Measurements from ENCODE around the gene SEMA6A.

The SEMA6A gene

GRCh38 chr5:116455061-116455460 is 119.6 kb downstream of the SEMA6A start:
- DNase-seq: no peak

GRCh38 chr5:116454417-116454927 is 120.2 kb downstream of the SEMA6A start:
- DNase-seq: no peak

- DNase-seq: no peak
Observed at GRCh38 chr5:116453988-116454411, 120.6 kb downstream of the SEMA6A start.

- DNase-seq: no peak
Observed at GRCh38 chr5:116452774-116453368, 121.8 kb downstream of the SEMA6A start.

GRCh38 chr5:116451905-116452450 is 122.6 kb downstream of the SEMA6A start:
- DNase-seq: no peak

- DNase-seq: no peak
Observed at GRCh38 chr5:116451066-116451465, 123.6 kb downstream of the SEMA6A start.

GRCh38 chr5:116449458-116449857 is 125.2 kb downstream of the SEMA6A start:
- no peak for DNase-seq

- no peak for DNase-seq
Observed at GRCh38 chr5:116448870-116449427, 125.7 kb downstream of the SEMA6A start.

- no peak for DNase-seq
Observed at GRCh38 chr5:116448450-116448849, 126.2 kb downstream of the SEMA6A start.

- DNase-seq: no peak
Observed at GRCh38 chr5:116446356-116447005, 128.1 kb downstream of the SEMA6A start.

GRCh38 chr5:116445311-116445710 is 129.3 kb downstream of the SEMA6A start:
- DNase-seq: no peak

GRCh38 chr5:116444373-116445295 is 130.0 kb downstream of the SEMA6A start:
- DNase-seq: no peak

GRCh38 chr5:116442931-116443551 is 131.6 kb downstream of the SEMA6A start:
- DNase-seq: no peak

- DNase-seq: no peak
Observed at GRCh38 chr5:116442095-116442534, 132.5 kb downstream of the SEMA6A start.

GRCh38 chr5:116441223-116441622 is 133.4 kb downstream of the SEMA6A start:
- no peak for DNase-seq

- no peak for DNase-seq
Observed at GRCh38 chr5:116440457-116441001, 134.1 kb downstream of the SEMA6A start.

GRCh38 chr5:116439905-116440304 is 134.7 kb downstream of the SEMA6A start:
- no peak for DNase-seq

- no peak for DNase-seq
Observed at GRCh38 chr5:116438979-116439554, 135.6 kb downstream of the SEMA6A start.

- DNase-seq: no peak
Observed at GRCh38 chr5:116437922-116438578, 136.6 kb downstream of the SEMA6A start.

GRCh38 chr5:116437351-116437705 is 137.3 kb downstream of the SEMA6A start:
- DNase-seq: no peak

Measured in activated gamma-delta T cell treated with Interleukin-2 at 50 U/mL for 16 hours (primary cell).